ENCODE data around the gene TRPM6. TPM values are rescaled to one million over a fixed set of nuclear protein-coding genes. Genes with fewer than 3 reads are reported as not detected.

The TRPM6 gene
- total and polyA plus RNA-seq, 2 donors (not counting 3 experiments of a cell fraction or from before 2014, with no cell fraction given): 0.01 to 0.22 TPM

GRCh38 chr9:74872619-74873233 is 15.0 kb downstream of the TRPM6 start:
- DNase-seq (ENCODE audit: low read depth, low spot score): no peak
- Histone ChIP-seq H3K79me2 (ENCODE audit: control insufficient read depth, insufficient read depth, low read length) (no peaks in the 10 kb centered on the region), H3K4me2 (ENCODE audit: insufficient read depth, low read length) (no peak overlapping the region), H2AFZ (ENCODE audit: low read depth, low read length) (no peak overlapping the region), H4K20me1 (replicated peaks; ENCODE audit: control insufficient read depth, extremely low read depth, insufficient read depth, low read length) (no peaks in the 10 kb centered on the region), H3K36me3 (ENCODE audit: control insufficient read depth in 2 of 2, extremely low read depth in 1 of 2, insufficient read depth in 2 of 2, low read length in 2 of 2) (no peaks in the 10 kb centered on the region), H3K27ac (ENCODE audit: insufficient read depth, low read depth, low read length) (no peak overlapping the region), H3K27me3 (ENCODE audit: control insufficient read depth in 2 of 2, insufficient read depth in 2 of 2, low read length in 2 of 2) (no peaks in the 10 kb centered on the region), H3K9me3 (replicated peaks; ENCODE audit: control insufficient read depth, insufficient read depth, low read length) (no peaks in the 10 kb centered on the region), H3K9ac (replicated peaks; ENCODE audit: extremely low read depth, insufficient read depth, low read length) (no peak overlapping the region), H3K4me3 (replicated peaks in 1 of 3; ENCODE audit: insufficient read depth in 1 of 3, low read depth in 1 of 3, low read length in 3 of 3) (no peak overlapping the region), H3K9me1 (replicated peaks; ENCODE audit: control insufficient read depth, extremely low read depth, insufficient read depth, low read length) (no peaks in the 10 kb centered on the region), H3K4me1 (ENCODE audit: control insufficient read depth, extremely low read depth, insufficient read depth, low read length) (no peaks in the 10 kb centered on the region)
- no TSS peak for BruUV-seq (replicated peaks)
- dilution Hi-C loops (cut with MboI; ENCODE audit: extremely low pct_ligation_motif_present, low sequenced_read_pairs): no loop called here
- CTCF ChIA-PET: interaction anchor here (1.1 kb wide), 1 partner anchor 15 kb away, joined by 3 read pairs; the partner anchor contains the start of gene TRPM6
- FAIRE-seq: no peak
- TF ChIP-seq POLR2AphosphoS5 (IDR thresholded peaks at IDR 0.05; ENCODE audit: insufficient read depth, low read depth, low read length) (no peak), JUN (IDR thresholded peaks at IDR 0.05; ENCODE audit: borderline replicate concordance, insufficient read depth, insufficient read length, low read depth) (no peak), POLR2A (IDR thresholded peaks at IDR 0.05; ENCODE audit: low read depth, low read length) (no peak), EZH2 (IDR thresholded peaks at IDR 0.05; ENCODE audit: borderline replicate concordance, low read depth, low read length, severe bottlenecking) (no peak)
- POLR2A ChIA-PET: no interaction called here
- intact Hi-C loops (cut with micrococcal nuclease): no loop called here

DNA sequence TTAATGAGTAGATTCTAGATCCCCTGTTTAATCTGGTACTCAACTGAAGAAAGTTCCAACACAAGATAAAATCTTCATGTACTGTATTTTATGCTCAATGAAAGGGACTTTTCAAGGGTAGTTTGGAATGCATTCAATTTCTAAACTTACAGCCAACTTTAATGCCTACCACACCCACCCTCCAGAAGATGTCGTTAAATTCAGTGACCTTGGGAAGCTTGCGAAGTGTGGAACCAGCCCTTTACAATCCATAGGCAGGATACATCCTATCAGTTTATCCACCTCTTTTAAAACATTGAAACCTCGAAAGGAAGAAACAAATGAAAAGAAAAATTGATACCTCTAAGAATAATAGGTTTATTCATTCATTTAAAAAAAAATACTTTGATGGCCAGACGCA is 20.2 kb downstream of the TRPM6 start:
- dilution Hi-C loops (cut with MboI; ENCODE audit: extremely low pct_ligation_motif_present, low sequenced_read_pairs) (no loop called here), intact Hi-C loops (cut with micrococcal nuclease) (no loop called here)
- Histone ChIP-seq H3K4me1 (ENCODE audit: control insufficient read depth, extremely low read depth, insufficient read depth, low read length) (no peaks in the 10 kb centered on the region), H3K4me2 (ENCODE audit: insufficient read depth, low read length) (no peak overlapping the region), H3K9ac (replicated peaks; ENCODE audit: extremely low read depth, insufficient read depth, low read length) (no peak overlapping the region), H3K36me3 (ENCODE audit: control insufficient read depth in 2 of 2, extremely low read depth in 1 of 2, insufficient read depth in 2 of 2, low read length in 2 of 2) (no peaks in the 10 kb centered on the region), H3K79me2 (ENCODE audit: control insufficient read depth, insufficient read depth, low read length) (no peaks in the 10 kb centered on the region), H2AFZ (ENCODE audit: low read depth, low read length) (no peak overlapping the region), H4K20me1 (replicated peaks; ENCODE audit: control insufficient read depth, extremely low read depth, insufficient read depth, low read length) (no peaks in the 10 kb centered on the region), H3K27ac (ENCODE audit: insufficient read depth, low read depth, low read length) (no peak overlapping the region), H3K27me3 (ENCODE audit: control insufficient read depth in 2 of 2, insufficient read depth in 2 of 2, low read length in 2 of 2) (no peaks in the 10 kb centered on the region), H3K4me3 (replicated peaks in 1 of 3; ENCODE audit: insufficient read depth in 1 of 3, low read depth in 1 of 3, low read length in 3 of 3) (no peak overlapping the region), H3K9me3 (replicated peaks; ENCODE audit: control insufficient read depth, insufficient read depth, low read length) (no peaks in the 10 kb centered on the region), H3K9me1 (replicated peaks; ENCODE audit: control insufficient read depth, extremely low read depth, insufficient read depth, low read length) (no peaks in the 10 kb centered on the region)
- TF ChIP-seq GATA2 (IDR thresholded peaks at IDR 0.05; ENCODE audit: insufficient read depth, insufficient read length, low read depth, low read length) (no peak), MYC (IDR thresholded peaks at IDR 0.05; ENCODE audit: low read depth, low read length) (no peak), FOS (IDR thresholded peaks at IDR 0.05; ENCODE audit: borderline replicate concordance, insufficient read depth, low read length) (no peak), JUN (IDR thresholded peaks at IDR 0.05; ENCODE audit: borderline replicate concordance, insufficient read depth, insufficient read length, low read depth) (no peak), MAX (IDR thresholded peaks at IDR 0.05; ENCODE audit: insufficient read depth, insufficient read length) (no peak), POLR2AphosphoS5 (IDR thresholded peaks at IDR 0.05; ENCODE audit: insufficient read depth, low read depth, low read length) (no peak), POLR2A (IDR thresholded peaks at IDR 0.05; ENCODE audit: low read depth, low read length) (no peak), EZH2 (IDR thresholded peaks at IDR 0.05; ENCODE audit: borderline replicate concordance, low read depth, low read length, severe bottlenecking) (no peak)
- TF ChIP-seq, protein P1, sequence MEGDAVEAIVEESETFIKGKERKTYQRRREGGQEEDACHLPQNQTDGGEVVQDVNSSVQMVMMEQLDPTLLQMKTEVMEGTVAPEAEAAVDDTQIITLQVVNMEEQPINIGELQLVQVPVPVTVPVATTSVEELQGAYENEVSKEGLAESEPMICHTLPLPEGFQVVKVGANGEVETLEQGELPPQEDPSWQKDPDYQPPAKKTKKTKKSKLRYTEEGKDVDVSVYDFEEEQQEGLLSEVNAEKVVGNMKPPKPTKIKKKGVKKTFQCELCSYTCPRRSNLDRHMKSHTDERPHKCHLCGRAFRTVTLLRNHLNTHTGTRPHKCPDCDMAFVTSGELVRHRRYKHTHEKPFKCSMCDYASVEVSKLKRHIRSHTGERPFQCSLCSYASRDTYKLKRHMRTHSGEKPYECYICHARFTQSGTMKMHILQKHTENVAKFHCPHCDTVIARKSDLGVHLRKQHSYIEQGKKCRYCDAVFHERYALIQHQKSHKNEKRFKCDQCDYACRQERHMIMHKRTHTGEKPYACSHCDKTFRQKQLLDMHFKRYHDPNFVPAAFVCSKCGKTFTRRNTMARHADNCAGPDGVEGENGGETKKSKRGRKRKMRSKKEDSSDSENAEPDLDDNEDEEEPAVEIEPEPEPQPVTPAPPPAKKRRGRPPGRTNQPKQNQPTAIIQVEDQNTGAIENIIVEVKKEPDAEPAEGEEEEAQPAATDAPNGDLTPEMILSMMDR (IDR thresholded peaks at IDR 0.05; ENCODE audit: extremely low read depth in 1 of 2, insufficient read depth in 1 of 2, low read depth in 1 of 2, low read length in 2 of 2): no peak
- POLR2A ChIA-PET: no interaction called here
- CTCF ChIA-PET: no interaction called here
- no peak for FAIRE-seq
- BruUV-seq (replicated peaks): no TSS peak
- DNase-seq (ENCODE audit: low read depth, low spot score): no peak

All from endothelial cell of umbilical vein (primary cell).